ENCODE measurements around the gene TLR1.
"Not testable (repeated sequence)": the region's sequence is repeated elsewhere in the genome, so short reads cannot be mapped to it uniquely, and the experiment has no call there.

TLR1 gene

GRCh38 chr4:38806251-38806650 is 1.7 kb upstream of the TLR1 start:
- not testable (repeated sequence) for DNase-seq

- DNase-seq = peak; percentile 25
These were observed 1.0 kb upstream of the TLR1 start for GRCh38 chr4:38805530-38806145.

GRCh38 chr4:38803833-38804653 is 548 bp downstream of the TLR1 start:
- no peak for DNase-seq

GRCh38 chr4:38802561-38803355 is 1.8 kb downstream of the TLR1 start:
- DNase-seq = no peak

GRCh38 chr4:38800961-38801450 is 3.6 kb downstream of the TLR1 start:
- no peak for DNase-seq

- DNase-seq = no peak
These were observed 4.2 kb downstream of the TLR1 start for GRCh38 chr4:38800366-38800765.

- no peak for DNase-seq
These were observed 9.5 kb downstream of the TLR1 start for GRCh38 chr4:38795087-38795486.

- DNase-seq = no peak
These were observed 10.5 kb downstream of the TLR1 start for GRCh38 chr4:38794051-38794450.

GRCh38 chr4:38791010-38791409 is 13.6 kb downstream of the TLR1 start:
- DNase-seq = no peak

GRCh38 chr4:38788317-38788716 is 16.3 kb downstream of the TLR1 start:
- no peak for DNase-seq

- DNase-seq = no peak
These were observed 16.9 kb downstream of the TLR1 start for GRCh38 chr4:38787693-38788092.

GRCh38 chr4:38785901-38786402 is 18.6 kb downstream of the TLR1 start:
- DNase-seq = no peak

GRCh38 chr4:38785041-38785790 is 19.4 kb downstream of the TLR1 start:
- DNase-seq = no peak

GRCh38 chr4:38784141-38784540 is 20.4 kb downstream of the TLR1 start:
- no peak for DNase-seq

GRCh38 chr4:38783109-38783460 is 21.5 kb downstream of the TLR1 start:
- no peak for DNase-seq

- no peak for DNase-seq
These were observed 22.0 kb downstream of the TLR1 start, which contains the start of gene TLR10 for GRCh38 chr4:38782452-38783108. Gene TLR10, minus strand, starts transcription at chr4:38782990. Its CDS starts 7,400 bp downstream, at chr4:38775590.

GRCh38 chr4:38781854-38782261 is 22.7 kb downstream of the TLR1 start:
- no peak for DNase-seq

GRCh38 chr4:38780833-38781484 is 23.6 kb downstream of the TLR1 start:
- no peak for DNase-seq

GRCh38 chr4:38779790-38780189 is 24.8 kb downstream of the TLR1 start:
- no peak for DNase-seq

- DNase-seq = not testable (repeated sequence)
These were observed 26.7 kb downstream of the TLR1 start for GRCh38 chr4:38777925-38778324.

- DNase-seq = no peak
These were observed 29.3 kb downstream of the TLR1 start for GRCh38 chr4:38775326-38775725.
